Measurements from ENCODE around the gene CLCA2. TPM values are rescaled to one million over a fixed set of nuclear protein-coding genes. Genes with fewer than 3 reads are reported as not detected.
"Not testable (repeated sequence)": the region's sequence is repeated elsewhere in the genome, so short reads cannot be mapped to it uniquely, and the experiment has no call there.

The CLCA2 gene
- polyA plus RNA-seq, 2 donors: 66.5 to 109 TPM

DNA sequence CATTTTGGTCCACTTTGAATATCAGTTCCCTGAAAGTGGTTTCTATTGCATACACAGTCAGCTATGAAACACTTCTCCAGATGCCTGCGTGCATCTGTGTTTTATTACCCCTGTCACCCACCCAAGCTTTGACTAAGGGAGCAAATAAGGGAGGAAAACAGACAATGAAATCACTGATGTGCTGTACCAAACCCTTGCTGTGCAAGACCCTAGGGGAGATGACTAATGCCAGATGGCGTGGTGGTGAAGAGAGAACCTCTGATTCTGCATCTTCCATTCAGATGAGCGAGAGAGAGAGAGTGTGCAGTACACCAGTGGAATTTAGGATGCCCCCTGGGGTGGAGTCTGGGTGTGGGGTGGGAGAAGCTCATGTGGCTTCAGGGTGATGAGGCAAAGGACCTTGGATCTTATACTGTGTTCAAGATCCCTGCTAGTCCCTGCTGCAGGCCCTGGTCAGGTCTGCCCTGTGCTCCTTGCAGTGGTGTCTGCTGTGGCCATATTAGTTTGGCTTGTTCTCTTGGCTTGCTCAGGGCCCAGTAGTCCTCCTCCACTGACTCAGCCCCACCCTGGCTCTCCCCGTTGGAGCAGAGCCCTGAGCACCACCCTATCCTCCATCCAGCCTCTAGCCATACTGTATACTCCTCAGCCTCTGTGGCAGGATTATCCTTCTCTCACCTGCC lies 63.3 kb downstream of the CLCA2 start:
- Histone ChIP-seq H3K27me3 (ENCODE audit: control insufficient read depth in 1 of 2, insufficient read depth in 2 of 2, low read length in 2 of 2) (no peaks in the 10 kb centered on the region), H3K9me3 (ENCODE audit: control insufficient read depth in 2 of 2, insufficient read depth in 1 of 2, low read depth in 1 of 2, low read length in 1 of 2) (no peaks in the 10 kb centered on the region), H3K36me3 (ENCODE audit: control insufficient read depth in 2 of 2, insufficient read depth in 2 of 2, low read length in 1 of 2) (no peaks in the 10 kb centered on the region), H3K27ac (ENCODE audit: low read depth in 2 of 2, low read length in 1 of 2) (no peak overlapping the region), H3K4me1 (ENCODE audit: control insufficient read depth in 2 of 2, insufficient read depth in 2 of 2, low read length in 1 of 2) (peaks cover 0 to 4% of the 10 kb centered on the region in 2 donors), H3K4me3 (ENCODE audit: low read depth in 1 of 2, low read length in 2 of 2) (no peak overlapping the region)
- 67 to 68% methylated on average over 4 of the region's 4 CpGs for WGBS, 2 donors

DNA sequence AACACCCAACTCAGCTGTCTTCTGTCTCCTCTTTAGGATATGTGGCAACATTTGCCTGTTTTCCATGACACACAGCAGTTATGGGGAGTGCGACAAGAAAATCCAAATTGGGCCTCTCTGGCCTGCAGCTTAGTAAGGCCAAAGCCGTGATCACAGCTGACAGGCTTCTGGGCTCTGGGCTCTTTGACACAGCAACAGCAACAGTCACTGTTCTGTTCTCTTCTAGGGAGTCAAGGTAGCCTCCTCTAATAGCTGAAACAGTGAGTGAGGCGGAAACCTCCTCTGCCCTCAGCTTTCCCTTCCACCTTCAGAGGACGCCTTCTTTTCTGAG lies 63.8 kb downstream of the CLCA2 start:
- whole genome bisulfite sequencing, 2 donors: 93 to 94% methylated on average over 4 of the region's 4 CpGs
- no peaks in the 10 kb centered on the region for H3K27me3 ChIP-seq (ENCODE audit: control insufficient read depth in 1 of 2, insufficient read depth in 2 of 2, low read length in 2 of 2)

DNA sequence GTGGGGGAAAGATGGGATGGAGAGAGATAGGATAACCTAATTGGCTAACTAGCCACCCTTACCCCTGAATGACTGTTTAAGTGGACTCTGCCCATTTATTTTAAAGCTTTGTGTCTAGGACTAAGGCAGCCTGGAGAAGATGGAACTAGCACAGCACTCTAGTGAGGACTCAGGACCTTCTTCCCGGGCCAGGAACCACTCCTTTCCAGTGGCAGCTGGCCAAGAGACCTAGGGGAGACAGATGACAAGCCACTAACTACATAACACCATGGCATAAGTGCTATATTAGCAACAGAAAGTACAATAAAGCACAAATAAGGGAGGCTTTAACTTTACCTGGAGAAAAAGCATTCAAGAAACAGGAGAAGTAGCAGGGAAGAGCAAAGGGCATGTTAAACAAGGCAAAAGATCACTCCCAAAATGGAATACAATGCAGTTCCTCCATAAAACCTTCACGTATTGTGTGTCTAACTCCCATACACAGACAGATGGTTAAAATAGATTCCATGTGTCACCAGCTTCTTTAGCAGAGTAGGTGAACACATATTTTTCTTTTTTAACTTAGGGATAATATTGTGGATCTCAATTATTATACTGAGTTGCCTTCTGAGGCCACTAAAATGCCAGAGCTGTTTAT lies 65.4 kb downstream of the CLCA2 start:
- 65% methylated on average over 2 of the region's 2 CpGs for WGBS, 2 donors
- Histone ChIP-seq H3K27ac (ENCODE audit: low read depth in 2 of 2, low read length in 1 of 2) (no peak overlapping the region), H3K4me3 (ENCODE audit: low read depth in 1 of 2, low read length in 2 of 2) (no peak overlapping the region)

More for the DNA sequence above, 63.8 kb downstream of the CLCA2 start:
- H3K4me1 ChIP-seq (ENCODE audit: control insufficient read depth in 2 of 2, insufficient read depth in 2 of 2, low read length in 1 of 2): peaks cover 0 to 4% of the 10 kb centered on the region in 2 donors
- no peaks in the 10 kb centered on the region for H3K9me3 ChIP-seq (ENCODE audit: control insufficient read depth in 2 of 2, insufficient read depth in 1 of 2, low read depth in 1 of 2, low read length in 1 of 2)
- H3K36me3 ChIP-seq (ENCODE audit: control insufficient read depth in 2 of 2, insufficient read depth in 2 of 2, low read length in 1 of 2): no peaks in the 10 kb centered on the region
- H3K27ac ChIP-seq (ENCODE audit: low read depth in 2 of 2, low read length in 1 of 2): no peak overlapping the region
- no peak overlapping the region for H3K4me3 ChIP-seq (ENCODE audit: low read depth in 1 of 2, low read length in 2 of 2)

DNA sequence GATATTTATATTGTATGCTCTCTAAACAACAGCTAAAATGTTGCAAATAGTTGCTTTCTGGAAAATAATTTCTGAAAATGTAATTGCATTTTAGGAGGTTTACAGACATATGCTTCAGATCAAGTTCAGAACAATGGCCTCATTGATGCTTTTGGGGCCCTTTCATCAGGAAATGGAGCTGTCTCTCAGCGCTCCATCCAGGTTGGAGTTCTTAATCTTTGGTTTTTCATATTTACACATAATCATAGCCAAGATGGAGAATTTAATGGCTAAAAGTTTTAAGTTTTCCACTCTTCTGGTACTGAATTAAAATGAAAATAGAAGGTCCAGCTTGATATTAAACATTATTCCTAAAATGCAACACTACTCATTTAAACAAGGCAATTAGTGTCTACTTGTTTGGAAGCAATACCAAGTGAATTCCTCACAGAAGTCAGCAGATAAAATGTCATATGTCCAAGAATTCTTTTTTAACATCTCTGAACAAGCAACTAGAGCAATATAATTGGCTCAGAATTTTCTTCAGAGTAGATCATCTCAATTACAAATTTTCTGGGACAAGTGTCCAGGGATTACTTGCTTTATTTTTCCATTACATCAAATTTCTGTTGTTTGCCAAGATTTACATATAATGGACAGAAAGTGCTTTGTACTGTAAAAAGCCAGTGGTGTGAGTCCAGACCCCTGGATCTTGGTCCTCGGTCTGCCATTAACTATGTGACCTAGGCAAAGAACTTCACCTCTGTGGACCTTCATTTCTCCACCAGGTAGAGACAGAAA lies 67.4 kb downstream of the CLCA2 start:
- no peaks in the 10 kb centered on the region for H3K9me3 ChIP-seq (ENCODE audit: control insufficient read depth in 2 of 2, insufficient read depth in 1 of 2, low read depth in 1 of 2, low read length in 1 of 2)
- H3K27me3 ChIP-seq (ENCODE audit: control insufficient read depth in 1 of 2, insufficient read depth in 2 of 2, low read length in 2 of 2): no peaks in the 10 kb centered on the region
- H3K27ac ChIP-seq (ENCODE audit: low read depth in 2 of 2, low read length in 1 of 2): no peak overlapping the region
- H3K4me3 ChIP-seq (ENCODE audit: low read depth in 1 of 2, low read length in 2 of 2): no peak overlapping the region
- no peaks in the 10 kb centered on the region for H3K36me3 ChIP-seq (ENCODE audit: control insufficient read depth in 2 of 2, insufficient read depth in 2 of 2, low read length in 1 of 2)
- H3K4me1 ChIP-seq (ENCODE audit: control insufficient read depth in 2 of 2, insufficient read depth in 2 of 2, low read length in 1 of 2): peaks cover 0 to 4% of the 10 kb centered on the region in 2 donors
- 91 to 94% methylated on average over 2 of the region's 2 CpGs for WGBS, 2 donors

More for the DNA sequence above, 65.4 kb downstream of the CLCA2 start:
- Histone ChIP-seq H3K36me3 (ENCODE audit: control insufficient read depth in 2 of 2, insufficient read depth in 2 of 2, low read length in 1 of 2) (no peaks in the 10 kb centered on the region), H3K9me3 (ENCODE audit: control insufficient read depth in 2 of 2, insufficient read depth in 1 of 2, low read depth in 1 of 2, low read length in 1 of 2) (no peaks in the 10 kb centered on the region), H3K27me3 (ENCODE audit: control insufficient read depth in 1 of 2, insufficient read depth in 2 of 2, low read length in 2 of 2) (no peaks in the 10 kb centered on the region), H3K4me1 (ENCODE audit: control insufficient read depth in 2 of 2, insufficient read depth in 2 of 2, low read length in 1 of 2) (peaks cover 0 to 4% of the 10 kb centered on the region in 2 donors)

DNA sequence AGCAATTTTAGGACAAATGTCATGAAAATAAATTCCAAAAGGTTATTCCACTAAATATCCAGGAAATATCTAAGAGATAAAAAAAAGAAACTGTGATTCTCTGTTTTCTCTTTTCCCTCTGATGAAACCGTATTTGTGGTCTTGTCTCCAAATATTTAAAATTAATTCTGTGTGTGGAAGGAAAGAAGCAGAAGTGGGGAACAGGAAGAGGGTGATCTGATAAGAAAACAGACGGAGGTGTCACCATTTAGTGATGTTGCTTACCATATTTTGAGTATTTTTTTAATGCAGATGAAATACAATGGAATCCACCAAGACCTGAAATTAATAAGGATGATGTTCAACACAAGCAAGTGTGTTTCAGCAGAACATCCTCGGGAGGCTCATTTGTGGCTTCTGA lies 74.3 kb downstream of the CLCA2 start:
- Histone ChIP-seq H3K4me1 (ENCODE audit: control insufficient read depth in 2 of 2, insufficient read depth in 2 of 2, low read length in 1 of 2) (peaks cover 0 to under 1% of the 10 kb centered on the region in 2 donors), H3K4me3 (ENCODE audit: low read depth in 1 of 2, low read length in 2 of 2) (no peak overlapping the region), H3K27ac (ENCODE audit: low read depth in 2 of 2, low read length in 1 of 2) (no peak overlapping the region), H3K9me3 (ENCODE audit: control insufficient read depth in 2 of 2, insufficient read depth in 1 of 2, low read depth in 1 of 2, low read length in 1 of 2) (no peaks in the 10 kb centered on the region), H3K27me3 (ENCODE audit: control insufficient read depth in 1 of 2, insufficient read depth in 2 of 2, low read length in 2 of 2) (no peaks in the 10 kb centered on the region), H3K36me3 (ENCODE audit: control insufficient read depth in 2 of 2, insufficient read depth in 2 of 2, low read length in 1 of 2) (no peaks in the 10 kb centered on the region)
- 77 to 85% methylated on average over 3 of the region's 3 CpGs for WGBS, 2 donors

DNA sequence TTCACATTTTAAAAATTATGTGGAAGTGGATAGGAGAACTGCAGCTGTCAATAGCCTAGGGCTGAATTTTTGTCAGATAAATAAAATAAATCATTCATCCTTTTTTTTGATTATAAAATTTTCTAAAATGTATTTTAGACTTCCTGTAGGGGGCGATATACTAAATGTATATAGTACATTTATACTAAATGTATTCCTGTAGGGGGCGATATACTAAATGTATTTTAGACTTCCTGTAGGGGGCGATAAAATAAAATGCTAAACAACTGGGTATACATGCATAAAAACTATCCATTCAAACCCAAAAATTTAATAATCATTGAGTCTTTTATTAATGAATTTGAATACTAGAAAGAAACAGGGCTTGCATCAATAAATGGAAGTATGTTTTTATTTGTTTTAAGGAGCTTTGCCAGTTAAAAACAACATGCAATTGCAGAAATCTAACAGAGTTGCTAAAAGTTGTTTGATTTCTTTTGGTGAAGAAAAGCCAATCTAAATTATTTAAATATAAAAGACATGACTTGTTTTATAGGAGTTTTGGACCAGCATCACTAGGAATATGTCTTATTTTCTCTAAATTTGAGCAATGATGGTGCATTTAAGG lies 76.1 kb downstream of the CLCA2 start:
- WGBS, 2 donors: 13 to 24% methylated on average over 3 of the region's 3 CpGs
- Histone ChIP-seq H3K4me1 (ENCODE audit: control insufficient read depth in 2 of 2, insufficient read depth in 2 of 2, low read length in 1 of 2) (peaks cover 0 to 10% of the 10 kb centered on the region in 2 donors), H3K27ac (ENCODE audit: low read depth in 2 of 2, low read length in 1 of 2) (no peak overlapping the region), H3K9me3 (ENCODE audit: control insufficient read depth in 2 of 2, insufficient read depth in 1 of 2, low read depth in 1 of 2, low read length in 1 of 2) (no peaks in the 10 kb centered on the region), H3K27me3 (ENCODE audit: control insufficient read depth in 1 of 2, insufficient read depth in 2 of 2, low read length in 2 of 2) (no peaks in the 10 kb centered on the region), H3K36me3 (ENCODE audit: control insufficient read depth in 2 of 2, insufficient read depth in 2 of 2, low read length in 1 of 2) (no peaks in the 10 kb centered on the region), H3K4me3 (ENCODE audit: low read depth in 1 of 2, low read length in 2 of 2) (no peak overlapping the region)

DNA sequence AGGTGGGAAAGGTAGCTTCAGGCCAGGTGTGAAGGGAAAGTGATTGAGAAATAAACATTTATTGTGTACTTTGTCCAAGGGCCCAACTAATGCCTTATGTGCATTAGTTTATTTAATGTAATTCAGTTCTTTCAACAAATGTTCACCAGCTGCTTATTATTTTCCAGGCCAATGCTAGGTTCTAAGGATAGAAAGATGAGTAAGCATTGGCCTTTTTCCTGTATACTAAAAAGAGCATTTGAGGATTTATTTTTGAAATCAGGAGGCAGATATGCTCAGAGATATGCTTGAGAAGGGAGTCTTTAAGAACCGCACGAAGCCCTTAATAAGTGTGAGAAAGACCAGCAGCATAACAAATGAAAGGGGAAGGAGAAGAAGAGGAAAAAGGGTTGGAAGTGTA lies 76.7 kb downstream of the CLCA2 start:
- no peak overlapping the region for H3K4me3 ChIP-seq (ENCODE audit: low read depth in 1 of 2, low read length in 2 of 2)
- H3K4me1 ChIP-seq (ENCODE audit: control insufficient read depth in 2 of 2, insufficient read depth in 2 of 2, low read length in 1 of 2): peaks cover 0 to 10% of the 10 kb centered on the region in 2 donors
- H3K27me3 ChIP-seq (ENCODE audit: control insufficient read depth in 1 of 2, insufficient read depth in 2 of 2, low read length in 2 of 2): no peaks in the 10 kb centered on the region
- H3K27ac ChIP-seq (ENCODE audit: low read depth in 2 of 2, low read length in 1 of 2): no peak overlapping the region
- no peaks in the 10 kb centered on the region for H3K36me3 ChIP-seq (ENCODE audit: control insufficient read depth in 2 of 2, insufficient read depth in 2 of 2, low read length in 1 of 2)
- H3K9me3 ChIP-seq (ENCODE audit: control insufficient read depth in 2 of 2, insufficient read depth in 1 of 2, low read depth in 1 of 2, low read length in 1 of 2): no peaks in the 10 kb centered on the region
- WGBS, 2 donors: 77 to 85% methylated on average over 2 of the region's 2 CpGs

DNA sequence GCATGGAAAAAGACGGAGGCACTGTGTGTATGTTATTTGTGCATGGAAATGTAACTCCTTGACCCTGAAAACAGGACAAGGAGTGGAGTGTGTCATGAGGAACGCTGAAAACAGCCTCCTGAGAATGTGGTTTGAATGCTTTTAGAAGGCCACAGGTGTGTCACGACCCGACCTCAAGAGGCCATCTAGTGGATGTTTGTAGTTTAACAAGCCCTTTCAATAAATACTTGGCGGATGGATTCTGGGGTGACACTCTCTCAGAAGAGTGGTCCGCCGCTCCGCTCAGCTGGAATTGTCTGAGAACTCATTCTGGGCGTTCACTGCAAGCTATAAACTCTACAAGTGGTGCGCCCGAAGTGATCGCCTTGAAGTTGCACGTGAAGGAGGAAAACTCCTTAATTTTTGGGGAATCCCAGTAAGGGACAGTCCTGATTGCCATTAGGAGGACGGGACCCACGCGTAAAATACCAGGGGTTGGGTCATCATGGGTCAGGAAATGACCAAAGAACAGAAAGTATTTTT lies 78.2 kb downstream of the CLCA2 start:
- 35 to 53% methylated on average over 16 of the region's 16 CpGs for WGBS, 2 donors
- Histone ChIP-seq H3K4me1 (ENCODE audit: control insufficient read depth in 2 of 2, insufficient read depth in 2 of 2, low read length in 1 of 2) (peaks cover 0 to 11% of the 10 kb centered on the region in 2 donors), H3K4me3 (ENCODE audit: low read depth in 1 of 2, low read length in 2 of 2) (peak overlapping the region in 1 of 2 donors; percentile 39), H3K27ac (ENCODE audit: low read depth in 2 of 2, low read length in 1 of 2) (peak overlapping the region; percentile 10 to 77)
- H3K27me3 ChIP-seq (ENCODE audit: control insufficient read depth in 1 of 2, insufficient read depth in 2 of 2, low read length in 2 of 2); H3K9me3 ChIP-seq (ENCODE audit: control insufficient read depth in 2 of 2, insufficient read depth in 1 of 2, low read depth in 1 of 2, low read length in 1 of 2); H3K36me3 ChIP-seq (ENCODE audit: control insufficient read depth in 2 of 2, insufficient read depth in 2 of 2, low read length in 1 of 2): not testable (repeated sequence)

DNA sequence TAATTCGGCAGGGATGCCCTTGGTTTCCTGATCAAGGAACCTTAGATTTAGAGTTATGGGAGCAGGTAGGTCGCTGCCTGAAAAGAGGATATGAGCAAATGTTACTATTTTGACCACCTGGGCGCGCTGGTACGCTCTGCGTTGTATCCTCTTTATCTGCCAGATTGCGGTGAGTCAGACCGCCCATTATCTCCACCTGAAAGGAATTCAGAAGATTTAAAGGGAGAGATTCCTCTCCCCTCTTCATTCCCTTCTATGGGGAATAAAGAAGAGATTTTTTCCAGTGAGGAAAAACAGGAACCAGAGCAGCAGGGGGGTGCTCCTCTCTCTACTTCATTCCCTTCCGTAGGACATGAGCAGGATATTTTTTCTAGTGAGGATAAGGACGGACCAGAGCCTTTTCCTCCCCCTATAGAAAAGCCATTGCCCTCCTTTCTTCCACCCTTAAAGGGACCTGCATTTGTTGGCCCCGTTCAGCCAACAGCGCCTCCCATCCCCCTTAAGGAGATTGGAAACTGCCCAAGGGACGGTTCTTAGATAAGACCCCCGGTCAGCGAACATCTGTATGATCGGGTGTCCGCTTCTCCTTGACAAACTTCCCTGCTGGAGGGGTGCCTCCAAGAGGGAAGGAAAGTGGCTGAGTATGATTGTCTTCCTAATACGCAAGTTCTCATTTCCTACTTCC lies 78.9 kb downstream of the CLCA2 start:
- WGBS, 2 donors: 51 to 52% methylated on average over 18 of the region's 18 CpGs
- Histone ChIP-seq H3K27me3 (ENCODE audit: control insufficient read depth in 1 of 2, insufficient read depth in 2 of 2, low read length in 2 of 2) (no peaks in the 10 kb centered on the region), H3K4me1 (ENCODE audit: control insufficient read depth in 2 of 2, insufficient read depth in 2 of 2, low read length in 1 of 2) (peaks cover 0 to 11% of the 10 kb centered on the region in 2 donors), H3K36me3 (ENCODE audit: control insufficient read depth in 2 of 2, insufficient read depth in 2 of 2, low read length in 1 of 2) (no peaks in the 10 kb centered on the region), H3K4me3 (ENCODE audit: low read depth in 1 of 2, low read length in 2 of 2) (peak overlapping the region in 1 of 2 donors; percentile 39), H3K27ac (ENCODE audit: low read depth in 2 of 2, low read length in 1 of 2) (peak overlapping the region; percentile 82 to 83), H3K9me3 (ENCODE audit: control insufficient read depth in 2 of 2, insufficient read depth in 1 of 2, low read depth in 1 of 2, low read length in 1 of 2) (no peaks in the 10 kb centered on the region)

All from esophagus (tissue), 2 donors.